ENCODE data around the gene ATOH8.

Gene ATOH8

DNA sequence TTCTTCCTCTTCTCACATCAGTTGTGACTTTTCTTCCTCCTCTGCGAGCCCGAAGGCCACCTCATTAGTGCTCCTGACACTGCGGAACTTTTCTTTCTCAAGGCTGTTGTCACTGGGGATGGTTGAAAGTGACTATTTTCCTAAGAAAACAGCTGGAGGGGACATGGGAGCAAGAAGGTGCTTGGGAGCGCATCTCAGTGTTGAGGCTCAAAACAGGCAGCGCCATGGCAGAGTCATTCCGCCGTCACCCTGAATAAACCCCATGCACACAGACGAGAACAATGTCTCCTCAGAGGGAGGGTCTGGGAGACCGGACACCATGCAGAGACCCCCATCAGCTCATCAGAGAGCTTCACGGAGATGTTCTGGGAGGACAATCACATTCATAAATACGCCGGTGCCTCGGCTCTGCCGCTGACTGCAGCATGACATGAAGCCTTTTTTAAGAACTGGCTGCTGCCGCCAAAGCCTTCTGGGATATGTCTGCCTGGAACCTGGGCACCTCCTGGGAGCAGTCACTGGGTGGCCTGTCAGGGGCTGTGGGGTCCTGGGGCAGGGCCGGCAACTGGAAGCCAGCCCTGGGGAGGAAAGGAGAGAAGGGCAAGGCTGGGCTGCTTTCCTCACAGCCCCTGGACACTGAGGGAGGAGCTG, 19.2 kb downstream of the ATOH8 start:
- peak overlapping the region; percentile 22 for H3K4me3 ChIP-seq (ENCODE audit: low read depth, low read length)

DNA sequence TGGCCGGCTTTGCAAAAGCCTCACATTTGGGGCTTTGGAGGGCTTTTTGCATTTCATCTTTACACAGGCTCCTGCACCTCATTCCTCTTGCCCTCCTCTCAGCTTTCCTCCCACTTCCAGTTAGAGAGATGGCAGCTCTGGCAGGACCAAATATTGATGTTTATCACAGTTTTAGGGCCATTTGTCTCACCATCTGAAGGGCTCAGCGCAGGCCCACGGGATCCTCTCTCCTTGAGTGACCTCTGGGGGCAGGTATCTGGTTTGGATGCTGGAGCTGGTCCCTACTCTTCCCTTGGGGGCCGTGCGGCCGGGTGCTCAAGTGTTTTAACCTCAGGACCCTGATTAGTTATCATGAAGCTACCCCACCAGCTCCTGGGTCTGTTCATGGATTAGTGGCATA, 19.9 kb downstream of the ATOH8 start:
- no peak overlapping the region for H3K4me3 ChIP-seq (ENCODE audit: low read depth, low read length)
- TF ChIP-seq, protein P1, sequence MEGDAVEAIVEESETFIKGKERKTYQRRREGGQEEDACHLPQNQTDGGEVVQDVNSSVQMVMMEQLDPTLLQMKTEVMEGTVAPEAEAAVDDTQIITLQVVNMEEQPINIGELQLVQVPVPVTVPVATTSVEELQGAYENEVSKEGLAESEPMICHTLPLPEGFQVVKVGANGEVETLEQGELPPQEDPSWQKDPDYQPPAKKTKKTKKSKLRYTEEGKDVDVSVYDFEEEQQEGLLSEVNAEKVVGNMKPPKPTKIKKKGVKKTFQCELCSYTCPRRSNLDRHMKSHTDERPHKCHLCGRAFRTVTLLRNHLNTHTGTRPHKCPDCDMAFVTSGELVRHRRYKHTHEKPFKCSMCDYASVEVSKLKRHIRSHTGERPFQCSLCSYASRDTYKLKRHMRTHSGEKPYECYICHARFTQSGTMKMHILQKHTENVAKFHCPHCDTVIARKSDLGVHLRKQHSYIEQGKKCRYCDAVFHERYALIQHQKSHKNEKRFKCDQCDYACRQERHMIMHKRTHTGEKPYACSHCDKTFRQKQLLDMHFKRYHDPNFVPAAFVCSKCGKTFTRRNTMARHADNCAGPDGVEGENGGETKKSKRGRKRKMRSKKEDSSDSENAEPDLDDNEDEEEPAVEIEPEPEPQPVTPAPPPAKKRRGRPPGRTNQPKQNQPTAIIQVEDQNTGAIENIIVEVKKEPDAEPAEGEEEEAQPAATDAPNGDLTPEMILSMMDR (IDR thresholded peaks at IDR 0.05; ENCODE audit: low read depth, low read length), result no peak

More for the DNA sequence above, 19.2 kb downstream of the ATOH8 start:
- TF ChIP-seq, protein P1 (IDR thresholded peaks at IDR 0.05; ENCODE audit: low read depth, low read length), result no peak

DNA sequence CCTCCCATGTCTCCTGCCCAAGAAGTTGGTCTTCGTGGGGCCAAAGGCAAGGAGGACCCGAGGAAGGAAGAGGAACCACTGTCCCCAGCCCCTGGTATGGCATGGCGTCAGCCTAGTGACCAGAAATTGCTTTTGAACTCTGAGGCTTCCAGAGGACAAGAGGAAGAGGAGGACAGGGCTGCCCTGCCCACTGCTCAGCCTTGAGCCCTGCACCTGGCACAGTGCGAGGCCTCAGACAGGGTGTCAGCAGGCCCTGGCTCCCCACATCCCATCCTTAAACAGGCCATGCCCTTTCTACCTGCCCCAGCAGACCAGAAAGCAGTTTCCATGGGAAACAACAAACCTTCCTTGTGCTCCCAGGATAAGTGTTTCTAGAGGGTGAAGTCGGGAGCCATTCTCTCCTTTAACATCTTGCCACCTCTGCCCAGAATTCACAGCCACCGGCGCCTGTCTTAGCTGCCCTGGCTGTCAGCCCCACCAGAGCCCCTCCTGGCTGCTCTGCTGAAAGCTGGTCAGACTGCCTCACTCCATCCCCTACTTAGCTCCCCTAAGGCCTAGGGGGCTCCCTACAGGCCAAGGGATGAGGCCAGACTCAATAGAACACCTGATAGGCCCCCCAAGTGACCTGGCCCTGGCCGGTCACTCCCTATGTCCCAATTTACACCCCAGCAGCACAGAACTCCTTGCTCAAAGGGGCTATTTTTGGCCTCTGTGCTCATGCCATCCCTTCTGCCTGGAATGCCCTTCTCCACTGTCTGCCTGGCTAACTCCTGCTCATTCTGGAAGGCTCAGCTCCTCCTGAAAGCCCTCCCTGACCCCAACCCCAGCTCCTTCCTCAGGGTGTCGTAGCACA, 20.6 kb downstream of the ATOH8 start:
- no peak overlapping the region for H3K4me3 ChIP-seq (ENCODE audit: low read depth, low read length)
- TF ChIP-seq, protein P1 (IDR thresholded peaks at IDR 0.05; ENCODE audit: low read depth, low read length), result no peak

DNA sequence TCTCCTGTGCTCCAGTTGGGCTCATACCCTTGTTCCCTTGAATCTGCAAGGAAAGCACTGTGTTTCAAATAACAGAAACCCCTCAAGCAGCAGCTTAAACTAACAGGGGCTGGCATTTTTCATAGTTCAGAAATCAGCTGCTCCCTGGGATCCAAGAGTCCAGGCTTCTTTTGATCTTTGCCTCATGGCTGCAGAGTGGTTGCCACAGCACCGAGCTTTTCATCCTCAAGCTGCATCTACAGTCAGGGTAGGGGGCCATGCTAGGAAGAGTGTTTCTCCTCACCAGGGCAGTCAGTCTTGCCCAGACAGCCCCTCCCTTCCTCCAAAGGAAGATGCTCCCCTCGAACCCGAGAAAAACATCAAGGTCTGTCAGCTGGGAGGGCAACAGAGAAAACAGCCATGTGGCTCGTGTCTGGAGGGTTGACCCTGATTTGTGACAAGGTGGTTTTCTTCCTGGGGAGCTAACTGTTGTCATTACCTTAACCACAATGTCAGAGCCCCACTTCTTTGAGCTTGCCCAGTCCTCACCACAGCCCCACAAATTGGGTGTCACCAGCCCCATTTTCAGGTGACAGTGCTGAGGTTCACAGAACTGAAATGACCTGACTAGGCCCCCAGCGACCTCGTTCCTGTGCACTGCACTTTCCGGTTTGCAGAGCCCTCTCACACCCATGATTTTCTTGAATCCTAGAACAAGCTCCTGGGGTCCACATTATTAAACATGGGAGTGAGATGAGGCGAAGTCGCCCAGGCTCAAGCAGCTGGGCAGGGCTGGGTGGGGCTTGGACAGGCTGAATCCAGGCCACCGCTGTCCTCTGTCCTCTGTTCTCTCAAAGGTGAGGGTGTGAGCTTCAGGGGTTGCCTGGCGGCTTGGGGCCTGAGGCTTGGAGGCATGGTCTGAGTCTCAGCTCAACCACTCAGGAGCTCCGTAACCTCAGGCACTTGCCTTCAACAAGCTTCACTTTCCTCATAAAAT, 21.9 kb downstream of the ATOH8 start:
- TF ChIP-seq, protein P1 (IDR thresholded peaks at IDR 0.05; ENCODE audit: low read depth, low read length), result no peak
- no peak overlapping the region for H3K4me3 ChIP-seq (ENCODE audit: low read depth, low read length)

DNA sequence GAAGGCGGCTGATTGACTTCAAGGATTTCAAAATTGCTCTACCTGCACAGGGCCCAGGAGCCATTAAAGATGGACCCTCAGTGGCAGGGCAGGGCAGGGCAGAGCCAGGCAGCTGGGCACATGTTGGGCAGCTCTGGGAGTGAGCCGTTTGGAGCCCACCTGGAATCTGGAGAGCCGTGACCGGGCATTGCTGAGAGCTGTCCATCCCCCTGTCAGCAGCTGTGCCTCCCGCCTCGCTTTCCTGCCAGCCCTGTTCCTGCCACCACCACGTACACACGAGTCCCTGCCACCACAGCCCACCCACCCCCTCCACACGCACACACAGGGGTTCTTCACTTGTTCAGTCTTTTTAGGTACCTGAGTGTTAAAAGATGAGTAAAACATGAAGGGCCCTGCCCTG, 22.9 kb downstream of the ATOH8 start:
- no peak overlapping the region for H3K4me3 ChIP-seq (ENCODE audit: low read depth, low read length)
- TF ChIP-seq, protein P1 (IDR thresholded peaks at IDR 0.05; ENCODE audit: low read depth, low read length), result no peak

DNA sequence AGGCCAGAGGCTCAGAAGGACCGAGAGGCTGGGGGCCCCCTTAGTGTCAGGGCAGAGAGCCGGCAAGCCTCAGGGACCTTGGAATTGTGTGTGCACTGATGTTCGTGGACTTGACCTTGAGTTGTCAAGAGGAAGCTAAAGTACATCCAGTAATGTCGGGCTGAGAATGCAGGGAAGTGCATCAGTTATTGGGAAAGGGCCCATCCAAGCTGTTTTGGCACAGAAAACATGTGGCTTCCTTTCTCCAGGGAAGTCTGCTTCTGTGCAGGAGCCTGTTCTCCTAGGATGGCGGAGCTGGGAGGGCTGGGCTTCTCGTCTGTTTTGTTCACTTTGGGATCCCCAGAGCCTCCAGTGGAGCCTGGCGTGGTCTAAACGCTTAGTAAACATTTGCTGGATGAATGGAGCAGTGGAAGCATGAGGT, 23.7 kb downstream of the ATOH8 start:
- no peak overlapping the region for H3K4me3 ChIP-seq (ENCODE audit: low read depth, low read length)
- TF ChIP-seq, protein P1 (IDR thresholded peaks at IDR 0.05; ENCODE audit: low read depth, low read length), result no peak

All from WI38 (cell line).